IMR-90 (cell line): ENCODE data around the gene CENPP. TPM values are rescaled to one million over a fixed set of nuclear protein-coding genes. Genes with fewer than 3 reads are reported as not detected.
"Not testable (repeated sequence)": the region's sequence is repeated elsewhere in the genome, so short reads cannot be mapped to it uniquely, and the experiment has no call there.

Experiments
- ATAC-seq: fragments of 200-7000 bp; cut with Tn5 transposase; 2 replicates; pipeline ENCODE4 v1.9.1; 2020; ENCODE audit warnings: low read depth, mild to moderate bottlenecking, moderate library complexity
- BruUV-seq: library from RNA; stranded (reverse); fragments of 400-500 nt; replicated peaks from 2 replicates; lab custom pipeline; 2021; lab: Mats Ljungman, UMichigan
- CTCF ChIA-PET: fragments of 300-600 bp; formaldehyde crosslinking; extraction: SDS; loops from one replicate; lab custom pipeline; 2021; ENCODE audit warnings: antibody characterized with exemption; lab: Yijun Ruan, JAX
- POLR2A ChIA-PET: fragments of 300-600 bp; sonication (Branson Sonifier 250); formaldehyde crosslinking; loops from one replicate; lab custom pipeline; 2022; ENCODE audit warnings: antibody characterized with exemption; ENCODE audit not compliant: unreplicated experiment; lab: Charles Lee
- DNase-seq: peaks from one replicate; pipeline ENCODE4 v3.0.0; 2013
- H2AFZ ChIP-seq: replicated peaks from 2 replicates; pipeline ENCODE3; 2013; ENCODE audit warnings: low read length, mild to moderate bottlenecking; ENCODE audit not compliant: poor library complexity
- H2AK5ac ChIP-seq: 2 replicates; pipeline ENCODE4 v1.6.1; 2013; ENCODE audit warnings: low read depth, low read length, inconsistent platforms
- H2AK9ac ChIP-seq: replicated peaks from 2 replicates; pipeline ENCODE3; 2013; ENCODE audit warnings: mild to moderate bottlenecking, low read depth, low read length, moderate library complexity; ENCODE audit not compliant: poor library complexity
- H2BK120ac ChIP-seq: 2 replicates; pipeline ENCODE4 v1.6.1; 2013; ENCODE audit warnings: low read depth, low read length, inconsistent platforms
- H2BK15ac ChIP-seq: 3 replicates; pipeline ENCODE4 v1.6.1; 2013; ENCODE audit warnings: low read depth, low read length, inconsistent platforms
- H2BK20ac ChIP-seq: 2 replicates; pipeline ENCODE4 v1.6.1; 2013; ENCODE audit warnings: low read depth, mild to moderate bottlenecking, inconsistent platforms, low read length, moderate library complexity
- H2BK5ac ChIP-seq: 2 replicates; pipeline ENCODE4 v1.6.1; 2013; ENCODE audit warnings: mild to moderate bottlenecking, low read depth, low read length, inconsistent platforms; ENCODE audit not compliant: poor library complexity, severe bottlenecking
- H3K14ac ChIP-seq: replicated peaks from 2 replicates; pipeline ENCODE4 v1.6.1; 2013; ENCODE audit warnings: low read depth, low read length, inconsistent platforms
- H3K18ac ChIP-seq: 2 replicates; pipeline ENCODE4 v1.6.1; 2013; ENCODE audit warnings: low read depth, low read length, control low read depth
- H3K23ac ChIP-seq: 2 replicates; pipeline ENCODE4 v1.6.1; 2013; ENCODE audit warnings: low read depth, low read length, inconsistent platforms
- H3K27ac ChIP-seq: 2 replicates; pipeline ENCODE4 v1.5.1; 2013; ENCODE audit warnings: mild to moderate bottlenecking, control low read depth, low read length; ENCODE audit not compliant: insufficient read depth
- H3K27me3 ChIP-seq: 2 replicates; pipeline ENCODE4 v1.6.1; 2013; ENCODE audit warnings: low read length; ENCODE audit not compliant: control insufficient read depth, insufficient read depth
- H3K36me3 ChIP-seq: 2 replicates; pipeline ENCODE4 v1.6.1; 2013; ENCODE audit warnings: low read length, mixed read lengths; ENCODE audit not compliant: control insufficient read depth, insufficient read depth
- H3K4ac ChIP-seq: 2 replicates; pipeline ENCODE4 v1.6.1; 2013; ENCODE audit warnings: low read depth, low read length, inconsistent platforms
- H3K4me1 ChIP-seq: 2 replicates; pipeline ENCODE4 v1.6.1; 2013; ENCODE audit warnings: low read length, mixed read lengths; ENCODE audit not compliant: control insufficient read depth, insufficient read depth
- H3K4me2 ChIP-seq: 2 replicates; pipeline ENCODE4 v1.6.1; 2013; ENCODE audit warnings: low read depth, mild to moderate bottlenecking, control low read depth, low read length, moderate library complexity
- H3K4me3 ChIP-seq: 2 replicates; pipeline ENCODE4 v1.5.1; 2013; ENCODE audit warnings: low read depth, mild to moderate bottlenecking, control low read depth, low read length, moderate library complexity; ENCODE audit not compliant: insufficient read depth
- H3K56ac ChIP-seq: 2 replicates; pipeline ENCODE4 v1.6.1; 2013; ENCODE audit warnings: low read length, inconsistent platforms; ENCODE audit not compliant: insufficient read depth; ENCODE audit errors: extremely low read depth
- H3K79me1 ChIP-seq, 2 experiments: 2 replicates each; pipeline ENCODE4 v1.6.1; 2013; ENCODE audit warnings: low read length in 2 of 2, inconsistent platforms in 1 of 2, low read depth in 1 of 2
- H3K9ac ChIP-seq: 2 replicates; pipeline ENCODE4 v1.6.1; 2013; ENCODE audit warnings: low read depth, low read length, control low read depth
- H3K9me1 ChIP-seq: 2 replicates; pipeline ENCODE4 v1.6.1; 2013; ENCODE audit warnings: low read length, inconsistent platforms; ENCODE audit not compliant: insufficient read depth
- H3K9me3 ChIP-seq: 2 replicates; pipeline ENCODE4 v1.6.1; 2013; ENCODE audit warnings: low read length; ENCODE audit not compliant: control insufficient read depth, insufficient read depth
- H4K20me1 ChIP-seq: 2 replicates; pipeline ENCODE4 v1.6.1; 2013; ENCODE audit warnings: low read length, inconsistent platforms; ENCODE audit not compliant: insufficient read depth
- H4K5ac ChIP-seq: 2 replicates; pipeline ENCODE4 v1.6.1; 2013; ENCODE audit warnings: mild to moderate bottlenecking, low read depth, low read length, control low read depth
- H4K8ac ChIP-seq, 2 experiments: 2 replicates each; pipeline ENCODE4 v1.6.1; 2013; ENCODE audit warnings: low read depth in 2 of 2, low read length in 2 of 2, control low read depth in 1 of 2, inconsistent platforms in 1 of 2
- H4K91ac ChIP-seq: 2 replicates; pipeline ENCODE4 v1.6.1; 2013; ENCODE audit warnings: low read depth, low read length, inconsistent platforms; ENCODE audit not compliant: insufficient read depth
- CTCF ChIP-seq: conservative IDR thresholded peaks from 2 replicates; pipeline ENCODE4 v1.5.1; 2012; ENCODE audit warnings: mild to moderate bottlenecking, low read depth, low read length, improper control_type of control experiment
- ELK1 ChIP-seq: fragments of 150-350 bp; IDR thresholded peaks from 2 replicates; pipeline ENCODE4 v1.6.1; 2016; ENCODE audit warnings: low read depth, mild to moderate bottlenecking, low read length, moderate library complexity, borderline replicate concordance
- RFX5 ChIP-seq: IDR thresholded peaks from 2 replicates; pipeline ENCODE4 v1.8.0; 2012; ENCODE audit warnings: low read depth, mild to moderate bottlenecking, low read length, moderate library complexity
- WGBS, 2 experiments: methylation state at CpG; one replicate each; pipeline versions ENCODE4 v1.1.5 to v1.1.7; 2013; ENCODE audit warnings: missing lambda C conversion rate in 2 of 2; ENCODE audit not compliant: insufficient read length in 1 of 2; ENCODE audit errors: extremely low coverage in 2 of 2; 5-methylcytosine and 5-hydroxymethylcytosine counted together
- dilution Hi-C: fragments of 300-500 bp; cut with HindIII; formaldehyde crosslinking; loops from one replicate; pipeline ENCODE4 v1.14.3; 2018; ENCODE audit warnings: low sequenced_read_pairs; ENCODE audit not compliant: unreplicated experiment
- in situ Hi-C: fragments of 300-500 bp; cut with MboI; formaldehyde crosslinking; loops from 3 replicates; pipeline ENCODE4 v1.14.3; 2019; ENCODE audit warnings: low sequenced_read_pairs, inconsistent platforms, mixed read lengths
- intact Hi-C: fragments of 100-400 bp; cut with micrococcal nuclease; formaldehyde crosslinking; loops from 2 replicates; pipeline ENCODE4 v1.10.0; 2022
- polyA plus RNA-seq, 3 experiments: library from polyadenylated mRNA; depleted of rRNA; stranded (reverse); fragments of >200 nt; gene quantifications; 2 replicates each; pipeline ENCODE4 v1.2.3, GENCODE V29; 2012; ENCODE audit warnings: low replicate concordance in 1 of 3
- total RNA-seq: library from RNA; depleted of rRNA; stranded (reverse); fragments of >200 nt; gene quantifications from 2 replicates; pipeline ENCODE4 v1.2.3, GENCODE V29; 2012

The CENPP gene
- total and polyA plus RNA-seq, 2 of the 4 experiments (the other 2 are of a cell fraction) = 1.4 to 2.0 TPM

GRCh38 chr9:92564982-92565381, 239.2 kb downstream of the CENPP start:
- Histone ChIP-seq H3K9me3 (no peaks in the 10 kb centered on the region; the same call in 1 of the 2 replicates), H2AK9ac (no peak overlapping the region), H4K91ac (no peak overlapping the region), H3K14ac (no peak overlapping the region), H4K8ac (no peak overlapping the region), H3K4ac (no peak overlapping the region), H3K56ac (no peak overlapping the region), H2BK15ac (no peak overlapping the region), H3K27ac (no peak overlapping the region), H3K4me3 (no peak overlapping the region), H3K27me3 (no peaks in the 10 kb centered on the region; the same call in 1 of the 2 replicates), H3K36me3 (no peaks in the 10 kb centered on the region), H3K4me2 (no peak overlapping the region), H2BK20ac (no peak overlapping the region), H2AFZ (no peak overlapping the region), H3K9me1 (peaks cover 5% of the 10 kb centered on the region), H4K5ac (no peak overlapping the region), H3K4me1 (peaks cover 14% of the 10 kb centered on the region), H3K9ac (no peak overlapping the region), H3K18ac (no peak overlapping the region), H4K20me1 (no peaks in the 10 kb centered on the region; the same call in 1 of the 2 replicates), H2AK5ac (no peak overlapping the region), H3K23ac (no peak overlapping the region), H3K79me1 (no peaks in the 10 kb centered on the region), H2BK120ac (no peak overlapping the region), H2BK5ac (no peak overlapping the region)
- in situ Hi-C loops (no loop called here), intact Hi-C loops (no loop called here), dilution Hi-C loops (no loop called here)
- DNase-seq (peak; percentile 47), ATAC-seq (no peak)
- TF ChIP-seq ELK1 (no peak), CTCF (no peak), RFX5 (no peak)
- BruUV-seq = no TSS peak
- no CpG with 5 or more reads among the region's 2 CpGs for WGBS, 2 experiments
- ChIA-PET POLR2A (interaction anchor here (0.6 kb wide), 1 partner anchor 36 kb away, joined by 9 read pairs; no protein-coding TSS in a partner anchor), CTCF (interaction anchor here (0.6 kb wide), 1 partner anchor 36 kb away, joined by 3 read pairs; no protein-coding TSS in a partner anchor)

GRCh38 chr9:92571871-92572270, 246.1 kb downstream of the CENPP start:
- H3K9me1 ChIP-seq, CTCF ChIA-PET, H3K18ac ChIP-seq, DNase-seq, POLR2A ChIA-PET, H2BK15ac ChIP-seq, H2AK9ac ChIP-seq, H3K9me3 ChIP-seq, H2AK5ac ChIP-seq, H3K4ac ChIP-seq, H4K8ac ChIP-seq, H2BK120ac ChIP-seq, H2BK5ac ChIP-seq, H3K27me3 ChIP-seq, H3K79me1 ChIP-seq, H3K56ac ChIP-seq, H3K9ac ChIP-seq, intact Hi-C loops, H3K27ac ChIP-seq, H4K91ac ChIP-seq, ATAC-seq, BruUV-seq, H3K4me3 ChIP-seq, H3K4me1 ChIP-seq, in situ Hi-C loops, H3K23ac ChIP-seq, H2BK20ac ChIP-seq, dilution Hi-C loops, H2AFZ ChIP-seq, H4K5ac ChIP-seq, H3K36me3 ChIP-seq, H3K4me2 ChIP-seq, H3K14ac ChIP-seq, H4K20me1 ChIP-seq: not testable (repeated sequence)
- no CpG with 5 or more reads among the region's 2 CpGs for WGBS, 2 experiments
